Suprapubic skin (tissue), 4 donors: ENCODE results near the gene RPP25L. TPM values are rescaled to one million over a fixed set of nuclear protein-coding genes. Genes with fewer than 3 reads are reported as not detected.
A peak's percentile ranks its signal among the peaks of the same experiment; 100 is the strongest.

Experiments used
- DNase-seq, 2 donors: peaks; one replicate each; pipeline ENCODE4 v3.0.0-alpha.2; 2019; ENCODE audit warnings: low spot score in 2 of 2
- H3K27ac ChIP-seq: fragments of 200-600 bp; sonication (generic); one replicate; pipeline ENCODE4 v1.5.1; 2019
- H3K27me3 ChIP-seq: fragments of 200-600 bp; sonication (generic); one replicate; pipeline ENCODE4 v1.5.1; 2019
- H3K36me3 ChIP-seq: fragments of 200-600 bp; sonication (generic); one replicate; pipeline ENCODE4 v1.5.1; 2019
- H3K4me1 ChIP-seq: fragments of 200-600 bp; sonication (generic); one replicate; pipeline ENCODE4 v1.5.1; 2019
- H3K4me3 ChIP-seq: fragments of 200-600 bp; sonication (generic); one replicate; pipeline ENCODE4 v1.5.1; 2019; ENCODE audit warnings: mild to moderate bottlenecking
- H3K9me3 ChIP-seq: fragments of 200-600 bp; sonication (generic); one replicate; pipeline ENCODE4 v1.5.1; 2019
- EP300 ChIP-seq: sonication (generic); formaldehyde crosslinking; IDR thresholded peaks from one replicate; pipeline ENCODE4 v1.6.1; 2017; ENCODE audit warnings: antibody characterized with exemption
- POLR2A ChIP-seq, 2 donors: fragments of 450-650 bp; IDR thresholded peaks; one replicate each; pipeline ENCODE4 v1.6.1; 2017; ENCODE audit warnings: antibody characterized with exemption in 2 of 2, mild to moderate bottlenecking in 2 of 2, moderate library complexity in 2 of 2
- POLR2AphosphoS5 ChIP-seq, 3 donors: sonication (generic); formaldehyde crosslinking; IDR thresholded peaks; one replicate each; pipeline ENCODE4 v1.6.1; 2017; ENCODE audit warnings: antibody characterized with exemption in 3 of 3
- WGBS: methylation state at CpG from one replicate; pipeline ENCODE4 v1.1.5; 2018; 5-methylcytosine and 5-hydroxymethylcytosine counted together
- total RNA-seq, 4 donors: library from RNA; depleted of rRNA; stranded (reverse); fragments of >200 nt; gene quantifications; one replicate each; pipeline ENCODE4 v1.1.0, GENCODE V29; 2016
- TF ChIP-seq, protein P1 (sequence below), 2 donors: fragments of 200-600 bp in 1 of 2; fragments of 450-650 bp in 1 of 2; sonication (generic) in 1 of 2; IDR thresholded peaks; one replicate each; pipeline ENCODE4 v1.5.1; 2016 to 2019; ENCODE audit warnings: antibody characterized with exemption in 2 of 2, mild to moderate bottlenecking in 1 of 2, moderate library complexity in 1 of 2

Gene RPP25L
- total RNA-seq, 4 donors from 2014 or later = 20.3 to 50.4 (median 25.1) TPM

- no peak overlapping the region for H3K27ac ChIP-seq
- WGBS = 46% methylated on average over 24 of the region's 39 CpGs
- H3K4me1 ChIP-seq = peaks cover 45% of the 10 kb centered on the region
- no peak overlapping the region for H3K4me3 ChIP-seq
- no peaks in the 10 kb centered on the region for H3K9me3 ChIP-seq
- no peaks in the 10 kb centered on the region for H3K36me3 ChIP-seq
- DNase-seq = no peak
- TF ChIP-seq EP300 = no peak
- TF ChIP-seq, protein P1, sequence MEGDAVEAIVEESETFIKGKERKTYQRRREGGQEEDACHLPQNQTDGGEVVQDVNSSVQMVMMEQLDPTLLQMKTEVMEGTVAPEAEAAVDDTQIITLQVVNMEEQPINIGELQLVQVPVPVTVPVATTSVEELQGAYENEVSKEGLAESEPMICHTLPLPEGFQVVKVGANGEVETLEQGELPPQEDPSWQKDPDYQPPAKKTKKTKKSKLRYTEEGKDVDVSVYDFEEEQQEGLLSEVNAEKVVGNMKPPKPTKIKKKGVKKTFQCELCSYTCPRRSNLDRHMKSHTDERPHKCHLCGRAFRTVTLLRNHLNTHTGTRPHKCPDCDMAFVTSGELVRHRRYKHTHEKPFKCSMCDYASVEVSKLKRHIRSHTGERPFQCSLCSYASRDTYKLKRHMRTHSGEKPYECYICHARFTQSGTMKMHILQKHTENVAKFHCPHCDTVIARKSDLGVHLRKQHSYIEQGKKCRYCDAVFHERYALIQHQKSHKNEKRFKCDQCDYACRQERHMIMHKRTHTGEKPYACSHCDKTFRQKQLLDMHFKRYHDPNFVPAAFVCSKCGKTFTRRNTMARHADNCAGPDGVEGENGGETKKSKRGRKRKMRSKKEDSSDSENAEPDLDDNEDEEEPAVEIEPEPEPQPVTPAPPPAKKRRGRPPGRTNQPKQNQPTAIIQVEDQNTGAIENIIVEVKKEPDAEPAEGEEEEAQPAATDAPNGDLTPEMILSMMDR (IDR thresholded peaks at IDR 0.05) = no peak
- TF ChIP-seq POLR2A (IDR thresholded peaks at IDR 0.05) = no peak
- no peak for TF ChIP-seq POLR2AphosphoS5 (IDR thresholded peaks at IDR 0.05)
- H3K27me3 ChIP-seq = peaks cover 71% of the 10 kb centered on the region
Measured at GRCh38 chr9:34624475-34625185, 12.7 kb upstream of the RPP25L start.

DNA sequence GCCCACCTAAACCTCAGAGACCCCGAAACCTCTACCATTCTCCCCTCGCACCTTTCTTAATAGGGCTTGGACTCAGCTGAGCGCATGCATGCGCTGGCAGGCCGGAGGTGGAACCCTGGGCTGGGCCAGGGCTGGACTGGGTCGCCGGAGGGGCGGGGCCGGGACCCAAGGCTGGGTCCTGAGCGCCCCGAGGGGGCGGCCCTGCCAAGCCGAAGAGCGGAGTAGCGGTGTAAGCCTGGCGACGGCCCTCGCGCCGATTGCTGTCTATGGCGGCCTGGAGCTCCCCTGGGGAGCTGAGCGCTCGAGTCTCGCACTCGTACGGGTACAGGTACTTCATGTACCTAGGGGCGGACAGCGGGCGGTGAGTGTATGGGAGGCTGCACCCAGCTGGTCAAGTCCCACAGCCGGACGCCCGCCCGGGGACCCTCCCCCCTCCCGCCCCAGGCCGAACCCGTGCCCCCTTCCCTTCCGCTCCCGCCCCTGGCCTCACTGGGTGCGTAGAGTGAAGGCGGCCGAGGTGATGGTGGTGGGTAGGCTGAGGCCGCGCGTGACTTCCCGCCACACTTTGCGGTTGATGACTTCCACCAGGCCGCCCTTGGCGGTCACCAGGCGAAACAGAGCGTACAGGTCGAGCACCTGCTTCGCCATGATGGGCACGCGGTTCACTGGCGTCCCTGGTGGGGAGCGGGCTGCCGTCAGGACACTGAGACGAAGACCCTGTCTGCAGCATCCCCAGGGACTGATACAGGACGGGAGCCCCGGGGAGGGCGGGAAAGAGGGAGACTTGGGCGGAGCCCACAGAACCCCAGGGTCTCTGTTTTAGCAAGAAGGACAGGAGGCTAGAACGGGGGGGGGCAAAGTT lies 11.7 kb upstream of the RPP25L start:
- H3K4me3 ChIP-seq = peak overlapping the region; percentile 12
- peaks cover 61% of the 10 kb centered on the region for H3K27me3 ChIP-seq
- no peak for DNase-seq

GRCh38 chr9:34620061-34620994 lies 8.4 kb upstream of the RPP25L start, which contains the start of gene DCTN3:
DCTN3 (minus strand) TSS chr9:34620495; CDS start chr9:34620464, 31 bp downstream.
- peak; percentile 96 to 97 for DNase-seq
- 16% methylated on average over 11 of the region's 43 CpGs for WGBS
- H3K27me3 ChIP-seq = peaks cover 29% of the 10 kb centered on the region
- H3K9me3 ChIP-seq = no peaks in the 10 kb centered on the region
- H3K4me3 ChIP-seq = peak within 1 kb of the TSS; percentile 84
- peaks cover 32% of the 10 kb centered on the region for H3K36me3 ChIP-seq
- TF ChIP-seq EP300 (no peak), POLR2A (IDR thresholded peaks at IDR 0.05) (no peak), POLR2AphosphoS5 (IDR thresholded peaks at IDR 0.05) (peak in 1 of 3 donors; percentile 53)
- TF ChIP-seq, protein P1 (IDR thresholded peaks at IDR 0.05) = no peak
- peaks cover 39% of the 10 kb centered on the region for H3K4me1 ChIP-seq
- peak within 1 kb of the TSS; percentile 25 for H3K27ac ChIP-seq

More for the DNA sequence above, 11.7 kb upstream of the RPP25L start:
- Histone ChIP-seq H3K4me1 (peaks cover 46% of the 10 kb centered on the region), H3K27ac (no peak overlapping the region), H3K9me3 (no peaks in the 10 kb centered on the region), H3K36me3 (no peaks in the 10 kb centered on the region)
- no peak for TF ChIP-seq POLR2A (IDR thresholded peaks at IDR 0.05)
- TF ChIP-seq POLR2AphosphoS5 (IDR thresholded peaks at IDR 0.05) = no peak
- no peak for TF ChIP-seq EP300
- TF ChIP-seq, protein P1 (IDR thresholded peaks at IDR 0.05) = no peak
- WGBS = 54% methylated on average over 12 of the region's 63 CpGs

GRCh38 chr9:34615132-34615531 lies 3.2 kb upstream of the RPP25L start:
- Histone ChIP-seq H3K27me3 (no peaks in the 10 kb centered on the region), H3K27ac (no peak overlapping the region), H3K4me3 (no peak overlapping the region), H3K9me3 (no peaks in the 10 kb centered on the region), H3K4me1 (peaks cover 37% of the 10 kb centered on the region), H3K36me3 (peaks cover 49% of the 10 kb centered on the region)
- no peak for DNase-seq
- 92% methylated on average over 2 of the region's 2 CpGs for WGBS
- TF ChIP-seq EP300 = no peak
- no peak for TF ChIP-seq POLR2A (IDR thresholded peaks at IDR 0.05)
- TF ChIP-seq POLR2AphosphoS5 (IDR thresholded peaks at IDR 0.05) = no peak
- TF ChIP-seq, protein P1 (IDR thresholded peaks at IDR 0.05) = no peak
